HepG2 (cell line): ENCODE measurements around the gene KSR1.
"Not testable (repeated sequence)": the region's sequence is repeated elsewhere in the genome, so short reads cannot be mapped to it uniquely, and the experiment has no call there.

Experiments
- CBX5 ChIP-seq: sonication (generic); formaldehyde crosslinking; IDR thresholded peaks from 2 replicates; pipeline ENCODE4 v1.4.0; 2020; ENCODE audit warnings: missing genetic modification reagents, borderline replicate concordance
- FOXO1 ChIP-seq: sonication (generic); formaldehyde crosslinking; IDR thresholded peaks from 2 replicates; pipeline ENCODE4 v1.4.0; 2020; ENCODE audit warnings: missing genetic modification reagents
- MEF2D ChIP-seq: sonication (generic); formaldehyde crosslinking; IDR thresholded peaks from 2 replicates; pipeline ENCODE4 v1.5.1; 2020; ENCODE audit warnings: mild to moderate bottlenecking, missing genetic modification reagents
- RNF2 ChIP-seq: fragments of 450-650 bp; conservative IDR thresholded peaks from 2 replicates; pipeline ENCODE4 v1.6.1; 2016; ENCODE audit warnings: low read depth
- TAF1 ChIP-seq: sonication (generic); formaldehyde crosslinking; IDR thresholded peaks from 2 replicates; pipeline ENCODE4 v1.4.0; 2020; ENCODE audit warnings: missing genetic modification reagents
- ZNF275 ChIP-seq: sonication (generic); formaldehyde crosslinking; IDR thresholded peaks from 2 replicates; pipeline ENCODE4 v1.8.0; 2022; ENCODE audit warnings: missing genetic modification reagents, mild to moderate bottlenecking, inconsistent platforms, borderline replicate concordance
- ZNF543 ChIP-seq: sonication (generic); formaldehyde crosslinking; IDR thresholded peaks from 2 replicates; pipeline ENCODE4 v1.4.0; 2020; ENCODE audit warnings: mild to moderate bottlenecking, missing genetic modification reagents
- ZNF615 ChIP-seq: sonication (generic); formaldehyde crosslinking; IDR thresholded peaks from 2 replicates; pipeline ENCODE4 v1.5.0; 2020; ENCODE audit warnings: mild to moderate bottlenecking, missing genetic modification reagents, borderline replicate concordance

- TF ChIP-seq RNF2; ZNF543 (CRISPR knock-in tag); ZNF615 (CRISPR knock-in tag); CBX5 (CRISPR knock-in tag); MEF2D; ZNF275; TAF1 (CRISPR knock-in tag); FOXO1: not testable (repeated sequence)
These were observed 44.1 kb upstream of the KSR1 start for GRCh38 chr17:27412158-27412557.
